NCI-H2029 (cell line): ENCODE results near the gene ITGA4.

Experiments used
- DNase-seq: peaks from one replicate; lab custom pipeline; 2025; lab: John Stamatoyannopoulos, UW

ITGA4 gene

DNA sequence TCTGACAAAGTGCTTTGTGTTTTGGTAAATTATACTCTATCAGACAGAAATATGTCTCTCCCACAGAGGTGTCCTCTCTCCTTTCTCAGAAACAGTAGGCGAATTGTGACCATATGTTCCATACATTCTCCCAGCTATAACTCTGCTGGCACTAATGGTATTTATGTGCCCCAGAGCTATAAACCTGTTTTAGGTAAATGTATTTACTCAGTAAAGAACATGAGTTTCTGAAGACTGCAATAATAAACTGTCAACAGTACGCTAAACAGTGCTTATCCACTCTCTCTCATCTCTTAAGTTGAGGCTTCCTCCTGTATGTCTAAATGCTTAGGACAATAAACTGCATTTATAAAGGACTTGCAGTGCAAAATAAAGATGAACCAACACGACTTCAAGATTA is 58.5 kb downstream of the ITGA4 start:
- DNase-seq: no peak

DNA sequence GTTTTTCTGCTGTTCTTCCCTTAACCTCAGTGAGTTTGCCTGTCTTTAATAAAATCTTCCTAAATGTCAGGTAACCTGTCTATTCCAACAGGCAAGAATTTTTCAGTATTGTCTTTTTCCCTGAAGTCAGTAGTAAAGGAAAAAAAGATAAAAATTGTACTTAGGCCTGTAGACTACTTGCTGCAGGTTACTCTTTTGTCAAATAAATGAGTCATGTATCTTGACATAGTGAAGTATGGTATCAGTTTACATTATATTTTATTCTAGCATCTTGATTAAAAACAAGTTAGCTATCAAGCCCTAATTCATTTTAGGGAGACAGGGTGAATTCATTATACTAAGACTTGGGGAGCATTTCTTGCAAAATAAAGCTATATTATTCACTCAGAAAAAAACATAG is 59.8 kb downstream of the ITGA4 start:
- DNase-seq: no peak

DNA sequence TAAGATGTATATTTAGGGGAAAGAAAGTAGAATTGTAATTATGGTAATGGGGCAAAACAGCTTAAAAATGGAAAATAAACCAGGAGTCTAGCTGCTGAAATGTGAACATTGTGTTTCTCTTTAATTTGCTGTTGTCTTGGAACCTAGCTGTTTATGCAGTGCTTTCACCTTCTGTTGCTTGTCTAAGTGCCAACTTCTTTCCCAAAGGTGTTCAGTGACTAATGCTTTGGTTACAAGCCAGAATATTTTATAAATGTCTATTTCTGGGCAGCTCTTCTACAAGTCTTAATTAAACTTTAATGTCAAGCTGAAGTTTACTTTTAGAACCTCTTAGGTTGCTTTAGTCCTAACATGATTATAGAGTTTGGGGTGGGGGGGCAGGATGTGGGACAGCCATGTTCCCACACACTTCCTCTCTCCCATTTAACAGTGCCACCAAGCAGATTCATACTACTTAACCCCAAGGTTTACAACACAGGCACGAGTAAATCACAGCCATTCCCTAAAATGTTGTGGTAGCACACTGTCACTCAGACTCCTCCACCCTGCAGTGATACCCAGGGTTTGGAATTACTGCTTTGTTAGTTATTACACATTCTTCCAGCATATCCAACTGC is 60.6 kb downstream of the ITGA4 start:
- no peak for DNase-seq

DNA sequence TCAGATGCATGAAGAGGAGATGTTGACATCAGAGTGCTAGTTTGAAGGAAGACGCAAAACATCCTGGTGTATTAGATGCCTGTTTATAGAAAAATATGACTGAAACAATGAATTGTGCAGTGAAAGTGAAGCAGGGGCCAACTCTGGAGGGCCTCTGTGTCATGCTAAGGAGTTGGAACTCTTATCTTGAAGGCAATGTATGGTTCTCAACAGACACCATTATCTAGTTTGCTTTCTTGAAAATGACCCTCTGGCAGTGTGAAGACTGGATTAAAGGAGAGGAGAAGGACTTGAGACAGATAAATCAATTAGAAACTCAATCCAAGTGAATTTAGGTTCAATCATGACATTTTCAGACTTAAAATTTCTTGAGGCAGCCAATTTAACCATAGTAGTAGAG is 63.1 kb downstream of the ITGA4 start:
- no peak for DNase-seq

DNA sequence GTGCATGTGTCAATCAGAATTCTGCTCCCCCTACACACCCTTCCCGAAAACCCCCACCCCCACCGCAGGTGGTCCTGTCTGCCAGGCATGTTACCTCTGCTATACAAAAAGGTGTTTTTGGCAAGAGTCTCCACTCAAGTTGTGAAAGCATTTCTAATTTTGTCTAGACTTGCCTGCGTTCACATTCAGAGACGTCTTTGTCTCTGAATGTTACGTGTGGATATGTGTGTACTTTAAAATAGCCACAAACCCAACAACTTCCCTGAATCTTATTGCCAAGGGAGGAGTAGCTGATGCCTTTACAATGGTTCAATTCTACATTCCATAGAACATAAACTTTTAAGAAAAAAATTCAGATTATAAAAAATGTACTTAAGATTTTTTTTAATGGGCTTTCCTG is 66.6 kb downstream of the ITGA4 start:
- no peak for DNase-seq

DNA sequence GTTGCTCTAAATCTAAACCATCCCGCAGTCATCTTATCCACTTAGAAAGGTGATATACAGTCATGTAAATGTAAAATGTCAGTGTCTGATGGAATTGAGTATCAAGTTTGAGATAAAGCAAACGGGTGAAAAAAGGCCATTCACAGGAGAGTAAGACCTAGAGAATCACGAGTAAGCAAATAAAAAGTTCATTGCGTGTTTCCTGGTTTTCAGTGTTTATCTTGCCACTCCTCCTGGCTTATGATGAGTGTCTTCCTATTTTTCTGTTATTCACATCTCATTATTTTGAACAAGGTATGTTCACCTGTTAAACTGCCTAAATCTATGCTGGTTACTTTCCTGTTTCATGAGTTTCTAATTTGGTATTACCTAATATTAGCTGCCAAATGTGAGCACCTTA is 68.8 kb downstream of the ITGA4 start:
- DNase-seq: no peak

DNA sequence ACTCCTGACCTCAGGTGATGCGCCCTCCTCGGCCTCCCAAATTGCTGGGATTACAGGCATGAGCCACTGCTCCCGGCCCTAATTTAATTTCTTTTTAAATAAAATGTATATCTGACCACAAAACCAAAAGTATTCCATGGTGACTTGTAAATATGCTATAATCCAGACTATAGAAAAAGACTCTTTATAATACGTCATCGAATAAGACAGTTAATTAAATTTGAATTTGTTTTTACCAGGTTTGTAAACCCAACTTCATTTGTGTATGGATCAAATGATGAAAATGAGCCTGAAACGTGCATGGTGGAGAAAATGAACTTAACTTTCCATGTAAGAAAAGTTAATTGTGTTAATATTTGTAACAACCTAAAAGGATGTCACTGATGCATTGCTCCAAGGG is 69.9 kb downstream of the ITGA4 start:
- DNase-seq: no peak

DNA sequence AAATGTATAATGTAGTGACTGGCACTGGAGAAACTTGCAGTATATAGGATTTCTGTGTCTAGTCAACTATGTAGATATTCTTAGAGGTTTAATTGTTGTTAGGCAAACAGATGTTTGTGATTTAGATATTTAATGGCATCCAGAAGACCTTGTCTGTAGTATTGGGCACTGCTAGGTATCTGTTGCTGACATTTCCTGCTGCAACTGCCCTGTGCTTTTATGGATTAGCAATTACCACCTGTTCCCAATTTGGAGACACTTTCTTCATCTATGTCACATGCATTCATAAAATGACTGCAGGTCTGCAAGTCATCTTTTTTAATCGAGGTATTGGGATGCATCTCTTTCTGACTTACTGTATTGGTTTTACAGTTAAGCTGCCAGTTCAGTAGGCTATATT is 71.3 kb downstream of the ITGA4 start:
- DNase-seq: no peak

DNA sequence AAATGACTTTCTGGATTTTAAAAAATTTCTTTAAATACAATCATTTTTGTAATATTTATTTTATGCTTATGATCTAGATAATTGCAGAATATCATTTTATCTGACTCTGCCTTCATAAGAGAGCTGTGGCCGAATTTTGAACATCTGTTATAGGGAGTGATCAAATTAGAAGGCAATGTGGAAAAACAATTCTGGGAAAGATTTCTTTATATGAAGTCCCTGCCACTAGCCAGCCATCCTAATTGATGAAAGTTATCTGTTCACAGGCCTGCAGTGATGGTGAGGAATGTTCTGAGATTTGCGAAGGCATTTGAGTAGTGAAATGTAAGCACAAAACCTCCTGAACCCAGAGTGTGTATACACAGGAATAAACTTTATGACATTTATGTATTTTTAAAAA is 79.5 kb downstream of the ITGA4 start:
- no peak for DNase-seq

DNA sequence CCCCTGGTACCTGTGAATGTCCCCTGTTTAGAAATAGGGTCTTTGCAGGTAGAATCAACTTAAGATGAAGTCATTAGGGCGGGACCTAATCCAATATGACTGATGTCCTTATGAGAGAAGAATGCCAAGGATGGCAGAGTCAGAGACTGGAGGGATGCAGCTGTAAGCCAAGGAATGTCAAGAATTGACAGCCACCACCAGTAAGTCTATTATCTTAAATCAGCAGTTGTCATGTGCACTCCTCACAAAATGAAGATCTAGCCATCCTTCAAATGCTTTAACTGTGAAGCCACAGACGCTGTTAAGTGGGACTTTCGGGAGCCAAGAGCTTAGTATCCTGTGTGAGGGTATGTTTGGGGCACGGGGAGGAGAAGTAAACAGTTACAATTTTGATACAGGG is 83.2 kb downstream of the ITGA4 start:
- DNase-seq: no peak

DNA sequence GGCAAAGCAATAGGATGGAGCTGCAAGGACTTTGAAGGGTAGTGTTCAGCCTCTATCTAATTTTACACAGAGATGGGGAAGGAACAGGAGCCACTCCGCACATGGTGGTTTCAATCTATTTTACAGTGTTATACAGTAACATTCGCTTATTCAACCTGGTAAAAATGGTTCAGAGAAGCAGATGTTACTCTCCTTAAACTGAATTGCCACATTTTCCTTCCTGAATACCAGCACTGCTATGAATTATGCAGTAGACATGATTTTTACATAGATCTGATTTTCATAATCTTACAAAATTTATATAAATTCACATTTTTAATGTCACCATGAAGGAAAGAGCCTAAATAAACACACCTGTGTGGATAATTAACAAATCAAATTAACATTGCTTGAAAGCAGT is 85.0 kb downstream of the ITGA4 start:
- no peak for DNase-seq

DNA sequence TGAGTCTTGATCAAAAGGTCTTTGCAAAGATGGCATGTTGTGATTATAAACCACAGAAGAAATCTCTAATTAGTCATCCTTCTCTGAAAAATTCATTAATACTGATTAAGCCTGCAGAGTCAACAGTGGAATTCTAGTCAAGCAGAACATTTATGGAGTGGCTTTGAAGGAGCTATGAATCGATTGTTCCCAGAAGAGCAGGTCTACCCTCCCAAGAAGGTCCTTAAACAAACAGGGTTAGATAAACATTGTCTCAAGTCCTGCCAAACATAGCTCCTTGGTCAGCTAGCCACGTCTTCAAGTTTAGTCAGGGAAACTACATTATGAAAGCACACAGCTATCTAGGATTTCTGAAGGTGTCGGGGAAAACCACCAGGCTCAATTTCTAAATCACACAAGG is 88.9 kb downstream of the ITGA4 start:
- no peak for DNase-seq

DNA sequence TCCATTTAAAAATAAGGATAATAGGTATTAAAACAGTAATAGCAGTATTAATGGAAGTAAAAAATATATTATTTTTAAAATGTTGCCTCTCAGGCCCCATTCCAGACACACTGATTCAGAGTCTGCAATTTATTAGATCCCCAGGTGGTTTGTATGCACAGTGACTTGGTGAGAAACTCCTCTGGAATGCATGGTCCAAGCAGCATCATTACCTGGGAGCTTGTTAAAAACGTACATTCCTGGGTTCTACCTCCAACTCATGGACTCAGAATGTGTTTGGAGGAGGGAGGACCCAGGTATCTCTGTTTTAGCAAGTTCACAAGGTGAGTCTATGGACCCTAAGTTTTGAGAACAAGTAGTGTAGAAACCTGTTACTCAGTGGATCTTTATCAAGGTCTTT is 95.6 kb downstream of the ITGA4 start:
- DNase-seq: no peak

DNA sequence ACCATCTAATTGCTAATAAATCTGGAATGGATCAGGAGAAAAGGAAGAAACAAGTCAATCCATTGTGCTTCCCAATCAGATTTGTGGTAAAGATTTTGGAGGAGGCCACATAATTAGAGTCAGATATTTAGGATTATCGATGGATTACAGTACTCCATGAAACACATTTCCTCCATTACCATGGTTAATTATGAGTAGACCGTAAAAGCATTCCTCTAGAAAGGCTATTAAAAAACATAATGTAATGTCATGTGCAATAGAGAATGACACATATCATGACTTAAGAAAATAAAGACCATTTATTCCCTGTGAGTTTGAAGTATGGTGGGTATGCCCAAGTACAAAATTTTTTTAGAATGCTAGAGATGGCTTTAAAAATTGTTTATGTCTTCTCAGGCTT is 96.1 kb downstream of the ITGA4 start:
- DNase-seq: no peak

DNA sequence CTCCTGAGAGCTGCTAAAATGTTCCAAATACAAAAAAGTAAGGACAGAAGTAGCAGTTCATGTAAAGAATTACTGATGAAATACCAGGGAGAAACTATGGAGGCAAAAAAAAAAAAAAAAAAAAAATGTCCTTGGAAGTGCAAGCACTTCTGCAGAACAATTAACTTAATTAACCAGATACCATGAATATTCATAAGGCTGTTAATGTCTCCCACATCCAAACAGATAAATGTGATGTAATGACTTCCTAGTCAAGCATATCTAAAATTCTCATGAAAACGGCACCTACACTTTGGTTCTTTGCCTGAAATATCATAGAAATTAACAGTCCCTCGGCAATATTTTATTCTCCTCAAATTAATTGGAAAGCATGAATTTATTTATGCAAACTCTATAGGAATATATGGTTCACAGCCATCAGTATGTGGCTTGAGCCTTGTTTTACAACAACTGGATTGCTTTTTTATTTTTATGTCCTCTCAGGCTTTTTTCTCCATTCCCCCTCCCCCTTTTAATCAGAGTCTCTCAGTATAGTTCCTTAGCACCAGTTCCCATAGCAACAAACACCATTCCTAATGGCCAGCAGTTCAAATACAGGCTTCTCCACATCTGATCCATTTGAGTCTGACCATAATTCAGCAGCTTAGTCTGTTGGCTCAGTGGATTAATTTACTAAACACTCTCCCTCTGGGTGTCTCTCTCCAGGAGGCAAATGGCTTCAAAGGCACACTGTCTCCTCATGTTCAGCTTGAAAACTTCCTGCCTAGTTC is 97.1 kb downstream of the ITGA4 start:
- DNase-seq: no peak

DNA sequence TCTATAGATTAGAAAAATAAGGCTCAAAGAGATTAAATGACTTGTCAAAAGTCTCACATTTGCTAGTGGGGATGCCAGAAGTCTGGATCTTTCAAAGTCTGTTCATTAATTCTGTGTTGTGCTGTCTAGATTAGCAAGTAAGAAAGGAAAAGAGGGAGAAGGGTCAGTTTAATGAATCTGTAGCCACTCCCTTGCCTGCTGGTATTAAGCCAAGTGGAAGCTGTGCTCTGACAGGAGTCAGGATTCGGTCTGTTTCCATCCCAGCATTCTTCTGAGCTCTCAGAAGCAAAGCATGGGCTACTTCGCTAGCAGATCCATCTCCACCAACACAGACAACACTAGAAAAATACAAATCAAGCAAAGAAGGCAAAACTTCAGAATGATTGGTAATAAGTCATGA is 101.2 kb downstream of the ITGA4 start:
- DNase-seq: no peak

DNA sequence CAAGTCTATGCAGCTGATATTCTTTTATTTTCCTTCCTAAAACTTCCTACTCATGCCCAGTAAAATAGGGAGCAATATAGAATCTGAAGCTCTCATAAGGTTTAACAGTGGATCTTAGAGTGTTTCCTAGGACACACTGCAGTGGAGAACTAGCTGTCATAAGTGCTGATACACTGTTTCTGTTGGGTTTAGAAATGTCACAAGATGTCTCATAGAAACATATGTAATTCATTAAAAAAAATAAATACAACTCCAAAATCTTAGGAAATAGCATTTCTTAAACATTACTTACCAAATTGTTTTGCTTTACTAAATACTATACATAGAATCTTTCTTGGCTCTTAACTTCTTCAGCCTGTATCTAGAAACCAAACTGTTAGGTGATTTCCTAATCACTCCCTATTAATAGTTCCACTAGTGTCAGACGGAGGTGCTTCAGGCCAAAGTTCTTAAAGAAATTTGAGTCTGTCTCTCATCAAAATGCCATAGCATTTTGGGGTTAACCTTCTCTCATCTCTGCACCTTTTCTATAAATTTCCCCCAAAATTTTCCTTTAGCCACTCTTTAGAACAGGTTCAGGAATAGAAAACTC is 106.0 kb downstream of the ITGA4 start:
- no peak for DNase-seq

DNA sequence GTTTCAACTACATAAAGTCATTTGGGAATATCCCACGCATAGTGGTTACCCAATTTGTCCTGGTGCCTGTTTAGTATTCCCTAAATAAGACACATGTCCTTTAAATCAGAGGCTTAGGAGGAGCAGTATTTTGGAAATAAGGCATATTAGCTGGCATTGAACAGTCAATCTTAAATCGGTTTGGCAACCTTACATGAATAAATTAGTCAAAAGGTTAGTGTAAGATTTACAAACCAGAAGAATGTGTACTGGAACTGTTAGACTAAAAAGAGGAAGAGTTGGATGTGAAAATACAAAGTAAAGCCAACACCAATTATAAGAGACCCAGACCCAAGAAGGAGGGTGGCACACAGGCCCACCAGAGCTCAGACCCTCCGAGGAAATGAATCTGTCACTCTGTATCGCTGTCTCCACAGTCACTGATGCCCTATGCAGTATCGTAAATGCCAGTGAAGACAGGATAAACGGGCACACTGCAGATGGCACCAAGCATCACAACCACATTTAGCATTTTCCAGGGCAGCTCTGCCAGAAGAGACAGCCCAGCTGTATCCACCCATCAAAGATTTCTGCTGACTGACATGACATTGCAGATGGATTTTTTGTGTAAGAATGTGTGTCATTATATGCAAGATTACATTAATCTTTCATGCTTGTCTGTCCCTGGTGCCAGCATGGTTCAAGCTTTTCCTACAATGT is 109.3 kb downstream of the ITGA4 start:
- DNase-seq: no peak

DNA sequence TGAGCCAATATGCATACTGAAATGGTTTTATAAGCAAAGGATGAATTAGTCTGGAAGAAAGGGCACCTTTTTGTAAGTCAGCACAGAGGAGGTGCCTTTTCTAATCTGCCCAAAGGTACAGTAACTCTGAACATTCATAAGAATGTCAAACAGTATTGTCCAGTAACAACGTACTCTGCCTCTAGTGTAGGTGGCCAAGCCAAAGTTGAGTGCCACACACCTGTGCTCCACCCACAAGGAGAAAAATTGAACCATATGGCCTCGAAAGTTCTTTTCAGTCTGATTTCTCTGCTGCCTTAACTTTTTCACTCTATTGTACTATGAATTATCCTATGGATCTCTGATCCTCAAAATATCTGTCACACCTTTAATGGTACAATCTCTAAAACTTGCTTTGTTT is 112.9 kb downstream of the ITGA4 start:
- no peak for DNase-seq

DNA sequence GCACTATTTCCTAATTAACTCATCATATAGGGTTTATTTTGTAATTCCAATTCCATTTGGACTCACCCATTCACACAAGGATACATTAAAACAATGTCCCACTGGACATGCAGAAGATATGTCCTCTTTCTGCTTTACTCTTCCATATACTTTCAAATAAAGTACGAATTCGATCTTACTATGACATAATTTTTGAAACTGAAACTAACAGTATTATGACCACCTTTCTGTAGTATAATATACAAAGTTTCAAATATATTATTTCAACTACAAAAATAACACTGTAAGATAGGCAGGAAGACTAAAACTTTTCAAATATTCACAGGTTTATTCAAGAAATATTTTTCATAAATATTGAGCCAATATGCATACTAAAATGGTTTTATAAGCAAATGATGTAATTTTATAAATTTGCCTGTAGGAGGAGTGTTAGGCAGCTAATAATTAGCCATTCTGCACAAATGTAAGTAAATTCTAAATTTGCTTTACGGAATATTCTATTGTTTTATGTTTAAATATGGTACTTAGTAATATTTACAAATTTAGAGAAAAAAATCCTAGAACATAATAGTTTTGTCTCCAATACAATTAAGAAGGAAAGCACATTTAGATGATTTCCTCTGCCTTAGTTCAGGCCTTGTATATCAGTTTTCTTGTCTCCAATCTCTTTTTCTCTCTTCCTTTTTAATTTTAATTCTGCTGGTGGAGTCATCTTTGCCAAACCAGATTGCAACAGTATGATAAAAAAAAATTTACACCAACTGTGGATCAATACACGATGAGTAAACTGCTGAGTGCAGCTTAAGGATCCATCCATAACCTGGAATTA is 113.9 kb downstream of the ITGA4 start:
- DNase-seq: no peak

DNA sequence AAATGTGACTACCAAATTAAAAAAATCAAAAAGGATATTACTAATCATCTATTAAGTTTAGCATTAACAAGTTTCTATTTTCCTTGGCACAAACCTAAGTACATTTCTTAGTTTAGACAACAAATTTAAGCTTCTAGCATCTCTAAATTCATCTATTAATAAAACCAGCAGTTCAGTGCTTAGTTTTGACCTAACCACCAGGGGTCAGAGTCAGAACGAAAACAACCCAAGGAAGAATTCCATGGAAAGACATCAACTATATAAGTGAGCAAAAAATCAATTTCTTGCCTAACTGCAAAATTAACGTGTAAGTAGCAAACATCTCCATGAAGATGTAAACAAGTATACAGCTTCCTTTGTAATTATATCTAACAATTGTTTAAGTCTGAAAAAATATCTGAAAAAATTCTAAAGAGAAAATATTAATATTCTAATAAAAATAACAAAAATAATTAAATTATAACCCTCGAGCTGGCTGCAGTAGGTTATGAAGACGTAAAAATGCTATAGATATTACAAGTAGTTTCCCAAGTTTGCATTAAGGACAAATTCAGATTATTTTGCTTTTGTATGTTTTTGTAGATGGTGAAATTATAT is 116.1 kb downstream of the ITGA4 start:
- no peak for DNase-seq

DNA sequence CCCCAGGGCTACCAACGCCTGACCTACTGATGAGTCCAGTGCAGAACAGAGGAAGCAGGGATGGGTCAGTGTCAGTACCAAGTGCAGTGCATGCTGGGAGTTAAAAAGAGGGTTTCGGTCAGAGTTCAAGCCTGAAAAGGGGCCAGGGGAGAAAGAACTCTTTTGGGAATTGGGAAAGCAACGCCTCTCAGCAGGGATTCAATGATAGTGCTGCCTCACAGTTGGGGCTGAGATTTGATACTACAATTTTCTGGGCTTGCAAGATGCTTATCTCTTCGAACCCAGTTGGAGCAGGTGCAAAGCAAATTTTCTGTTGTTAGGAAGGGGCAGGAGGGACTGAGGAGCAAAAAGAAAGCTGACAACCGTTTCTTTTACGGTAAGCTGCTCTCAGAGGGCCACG is 117.1 kb downstream of the ITGA4 start:
- no peak for DNase-seq
